PC-3 (cell line): ENCODE data around the gene CORO6. TPM values are rescaled to one million over a fixed set of nuclear protein-coding genes. Genes with fewer than 3 reads are reported as not detected.

Experiments used
- ATAC-seq: fragments of 200-7000 bp; cut with Tn5 transposase; 2 replicates; pipeline ENCODE4 v1.9.1; 2020; ENCODE audit warnings: mild to moderate bottlenecking, moderate library complexity
- BruUV-seq: library from RNA; stranded (reverse); fragments of 400-500 nt; replicated peaks from 2 replicates; lab custom pipeline; 2021; lab: Mats Ljungman, UMichigan
- CTCF ChIA-PET: fragments of 300-600 bp; sonication (Branson Sonifier 250); formaldehyde crosslinking; loops from one replicate; lab custom pipeline; 2022; ENCODE audit warnings: antibody characterized with exemption; lab: Charles Lee
- POLR2A ChIA-PET: fragments of 300-600 bp; sonication (Branson Sonifier 250); formaldehyde crosslinking; loops from one replicate; lab custom pipeline; 2022; ENCODE audit warnings: antibody characterized with exemption; ENCODE audit not compliant: unreplicated experiment; lab: Charles Lee
- DNase-seq: peaks from one replicate; pipeline ENCODE4 v3.0.0-alpha.2; 2015
- H2AFZ ChIP-seq: fragments of 300-600 bp; sonication (generic); 2 replicates; pipeline ENCODE4 v1.6.0; 2016; ENCODE audit warnings: antibody characterized with exemption, low read length
- H3F3A ChIP-seq: fragments of 300-600 bp; sonication (generic); one replicate; pipeline ENCODE4 v1.6.0; 2017; ENCODE audit warnings: antibody characterized with exemption, low read length, control low read depth, mild to moderate bottlenecking; ENCODE audit not compliant: unreplicated experiment
- H3K27ac ChIP-seq: fragments of 300-600 bp; sonication (generic); 2 replicates; pipeline ENCODE4 v1.5.1; 2016; ENCODE audit warnings: mild to moderate bottlenecking, low read length
- H3K27me3 ChIP-seq: fragments of 300-600 bp; sonication (generic); 2 replicates; pipeline ENCODE4 v1.6.1; 2016; ENCODE audit warnings: low read length, mixed read lengths
- H3K36me3 ChIP-seq: fragments of 300-600 bp; sonication (generic); 2 replicates; pipeline ENCODE4 v1.6.1; 2016; ENCODE audit warnings: low read depth, mixed run types, low read length, mixed read lengths
- H3K4me1 ChIP-seq: fragments of 300-600 bp; sonication (generic); 2 replicates; pipeline ENCODE4 v1.5.1; 2016; ENCODE audit warnings: low read length; ENCODE audit not compliant: insufficient read depth
- H3K4me2 ChIP-seq: fragments of 300-600 bp; sonication (generic); 2 replicates; pipeline ENCODE4 v1.6.0; 2016; ENCODE audit warnings: low read length
- H3K4me3 ChIP-seq: fragments of 300-600 bp; sonication (generic); 2 replicates; pipeline ENCODE4 v1.5.1; 2016; ENCODE audit warnings: mild to moderate bottlenecking, low read length, mixed read lengths
- H3K79me2 ChIP-seq: fragments of 300-600 bp; sonication (generic); 2 replicates; pipeline ENCODE4 v1.6.1; 2017; ENCODE audit warnings: low read length, mixed read lengths
- H3K9ac ChIP-seq: fragments of 300-600 bp; sonication (generic); 2 replicates; pipeline ENCODE4 v1.6.0; 2016; ENCODE audit warnings: mild to moderate bottlenecking, low read length
- H3K9me2 ChIP-seq: fragments of 300-600 bp; sonication (generic); replicated peaks from 2 replicates; pipeline ENCODE4 v1.6.1; 2016; ENCODE audit warnings: mixed run types, low read length, mixed read lengths
- H3K9me3 ChIP-seq: fragments of 300-600 bp; sonication (generic); 2 replicates; pipeline ENCODE4 v1.6.1; 2016; ENCODE audit warnings: low read length, mixed read lengths
- H4K20me1 ChIP-seq: fragments of 300-600 bp; sonication (generic); 2 replicates; pipeline ENCODE4 v1.6.1; 2016; ENCODE audit warnings: low read length, mixed read lengths
- CTCF ChIP-seq: fragments of 300-600 bp; sonication (generic); conservative IDR thresholded peaks from 2 replicates; pipeline ENCODE4 v1.5.1; 2017; ENCODE audit warnings: antibody characterized with exemption, low read depth, mild to moderate bottlenecking, low read length
- EZH2 ChIP-seq: fragments of 300-600 bp; sonication (generic); IDR thresholded peaks from one replicate; pipeline ENCODE4 v1.6.1; 2017; ENCODE audit warnings: antibody characterized with exemption, mild to moderate bottlenecking, low read length; ENCODE audit not compliant: unreplicated experiment
- EZH2phosphoT487 ChIP-seq: fragments of 300-600 bp; sonication (generic); IDR thresholded peaks from 2 replicates; pipeline ENCODE4 v1.6.1; 2018; ENCODE audit warnings: mild to moderate bottlenecking, antibody characterized with exemption, low read length, borderline replicate concordance
- intact Hi-C: fragments of 100-400 bp; cut with micrococcal nuclease; formaldehyde crosslinking; loops from 2 replicates; pipeline ENCODE4 v1.9.0; 2023
- total RNA-seq: library from RNA; depleted of rRNA; stranded (reverse); fragments of >200 nt; gene quantifications from 2 replicates; pipeline ENCODE4 v1.2.3, GENCODE V29; 2014

CORO6 gene
- total RNA-seq, 1 experiment from 2014 or later = 0.44 TPM

GRCh38 chr17:29591146-29591736, 31.5 kb downstream of the CORO6 start:
- Histone ChIP-seq H2AFZ (peak overlapping the region; percentile 69), H3K4me1 (peaks cover 49% of the 10 kb centered on the region)

GRCh38 chr17:29590411-29591145, 32.1 kb downstream of the CORO6 start:
- no peak for TF ChIP-seq EZH2phosphoT487
- TF ChIP-seq CTCF = no peak
- no peak for TF ChIP-seq EZH2
- ATAC-seq = no peak
- no TSS peak for BruUV-seq
- Histone ChIP-seq H3K9ac (no peak overlapping the region), H3K79me2 (peaks cover 40% of the 10 kb centered on the region), H3K36me3 (no peaks in the 10 kb centered on the region), H3K4me3 (no peak overlapping the region), H3K4me2 (no peak overlapping the region), H4K20me1 (no peaks in the 10 kb centered on the region), H3K27ac (no peak overlapping the region), H3K9me3 (no peaks in the 10 kb centered on the region), H3K27me3 (no peaks in the 10 kb centered on the region), H3K9me2 (no peaks in the 10 kb centered on the region), H3K4me1 (peaks cover 49% of the 10 kb centered on the region), H2AFZ (0 out of 2 replicates have a peak overlapping the region, but pooled peaks have one; percentile 95), H3F3A (no peaks in the 10 kb centered on the region)
- ChIA-PET CTCF (interaction anchor here (1.1 to 2.5 kb wide), 2 partner anchors 12 to 27 kb away, joined by 4 to 26 read pairs; no protein-coding TSS in a partner anchor), POLR2A (interaction anchor here (0.7 kb wide), 1 partner anchor 10 kb away, joined by 9 read pairs; no protein-coding TSS in a partner anchor)
- DNase-seq = no peak
- intact Hi-C loops = no loop called here

More at GRCh38 chr17:29591146-29591736, 31.5 kb downstream of the CORO6 start:
- CTCF ChIA-PET = interaction anchor here (1.1 to 2.5 kb wide), 3 partner anchors 12 to 221 kb away, joined by 4 to 26 read pairs (median 6); no protein-coding TSS in a partner anchor
- intact Hi-C loops = no loop called here
- H4K20me1 ChIP-seq = no peaks in the 10 kb centered on the region
- no peak overlapping the region for H3K9ac ChIP-seq
- H3K9me3 ChIP-seq = no peaks in the 10 kb centered on the region
- H3K4me3 ChIP-seq = peak overlapping the region; percentile 13; the same call in 1 of the 2 replicates
- DNase-seq (no peak), ATAC-seq (no peak)
- POLR2A ChIA-PET = interaction anchor here (0.7 kb wide), 1 partner anchor 10 kb away, joined by 9 read pairs; no protein-coding TSS in a partner anchor
- TF ChIP-seq CTCF (no peak), EZH2 (no peak), EZH2phosphoT487 (no peak)
- no peaks in the 10 kb centered on the region for H3K36me3 ChIP-seq
- H3K27me3 ChIP-seq = no peaks in the 10 kb centered on the region
- H3K4me2 ChIP-seq = peak overlapping the region; percentile 82
- H3F3A ChIP-seq = no peaks in the 10 kb centered on the region
- BruUV-seq = no TSS peak
- H3K27ac ChIP-seq = no peak overlapping the region
- peaks cover 35% of the 10 kb centered on the region for H3K79me2 ChIP-seq
- no peaks in the 10 kb centered on the region for H3K9me2 ChIP-seq
